ENCODE measurements around the gene ADAM12. TPM values are rescaled to one million over a fixed set of nuclear protein-coding genes. Genes with fewer than 3 reads are reported as not detected.

Gene ADAM12
- total RNA-seq, 4 donors from 2014 or later = 0.19 to 2.6 (median 1.5) TPM

DNA sequence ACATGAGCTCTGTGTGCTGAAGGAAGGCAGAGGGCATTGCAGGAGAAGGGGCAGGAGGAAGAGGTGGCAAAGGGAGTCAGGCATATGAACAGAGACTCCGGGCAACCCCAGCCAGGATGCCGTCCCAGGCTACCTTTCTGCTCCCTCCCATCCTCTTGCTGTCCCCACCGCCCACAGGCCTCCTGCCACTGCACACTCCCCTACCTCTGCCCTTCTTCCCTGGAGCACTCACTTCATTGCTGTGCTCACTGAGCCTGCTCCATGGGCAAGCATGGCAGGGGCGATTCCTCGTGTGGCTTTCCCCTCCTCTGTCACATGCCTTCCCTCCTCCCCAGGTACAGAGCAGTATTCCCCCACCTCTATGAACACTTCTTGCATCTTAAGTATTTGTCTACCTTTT is 398.5 kb downstream of the ADAM12 start:
- TF ChIP-seq CTCF (IDR thresholded peaks at IDR 0.05) (no peak), POLR2AphosphoS5 (IDR thresholded peaks at IDR 0.05) (no peak), EP300 (IDR thresholded peaks at IDR 0.05) (no peak), POLR2A (IDR thresholded peaks at IDR 0.05) (no peak)
- DNase-seq (ENCODE audit: low spot score in 2 of 2) = no peak
- WGBS = 95% methylated on average over 5 of the region's 5 CpGs
- Histone ChIP-seq H3K27me3 (no peaks in the 10 kb centered on the region), H3K4me3 (no peak overlapping the region), H3K36me3 (no peaks in the 10 kb centered on the region), H3K9me3 (no peaks in the 10 kb centered on the region), H3K4me1 (no peaks in the 10 kb centered on the region), H3K27ac (no peak overlapping the region)

DNA sequence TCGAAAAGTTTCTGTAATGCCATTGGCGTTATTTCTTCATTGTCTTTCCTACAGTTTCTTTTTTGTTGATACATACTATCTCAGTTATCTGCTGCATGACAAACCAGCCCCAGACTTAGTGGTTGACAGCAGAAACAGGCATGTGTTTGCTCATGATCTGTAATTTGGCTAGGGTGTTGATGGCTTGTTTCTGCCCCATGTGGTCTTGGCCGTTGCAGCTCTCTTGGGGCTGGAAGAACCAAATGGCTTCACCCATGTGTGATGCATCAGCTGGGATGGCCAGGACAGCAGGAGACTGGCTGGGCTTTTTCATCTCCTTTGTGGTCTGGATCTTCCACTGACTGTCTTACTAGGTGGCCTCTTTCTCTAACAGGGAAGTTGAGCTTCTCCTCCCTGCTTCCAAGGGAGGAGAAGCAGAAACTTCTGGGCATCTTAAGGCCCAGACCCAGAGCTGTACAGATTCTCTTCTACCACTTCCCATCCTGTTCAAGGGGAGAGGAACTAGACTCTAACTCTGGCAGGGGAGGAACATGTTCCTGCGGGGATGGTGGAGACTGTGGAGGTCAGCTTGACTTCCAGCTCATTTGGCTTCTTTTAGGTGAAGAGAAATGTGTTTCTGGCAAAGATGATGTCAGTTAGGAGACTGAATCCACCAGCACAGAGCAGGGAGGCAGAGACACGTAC is 402.6 kb downstream of the ADAM12 start:
- Histone ChIP-seq H3K4me1 (no peaks in the 10 kb centered on the region), H3K27me3 (no peaks in the 10 kb centered on the region), H3K4me3 (no peak overlapping the region), H3K36me3 (no peaks in the 10 kb centered on the region), H3K9me3 (no peaks in the 10 kb centered on the region), H3K27ac (no peak overlapping the region)
- TF ChIP-seq CTCF (IDR thresholded peaks at IDR 0.05) (no peak), POLR2AphosphoS5 (IDR thresholded peaks at IDR 0.05) (no peak), EP300 (IDR thresholded peaks at IDR 0.05) (no peak), POLR2A (IDR thresholded peaks at IDR 0.05) (no peak)
- WGBS = 81% methylated on average over 5 of the region's 5 CpGs
- DNase-seq (ENCODE audit: low spot score in 2 of 2) = no peak

- H3K27ac ChIP-seq = no peak overlapping the region
- no peaks in the 10 kb centered on the region for H3K9me3 ChIP-seq
- no peak for DNase-seq (ENCODE audit: low spot score in 2 of 2)
- no peaks in the 10 kb centered on the region for H3K27me3 ChIP-seq
- TF ChIP-seq POLR2A (IDR thresholded peaks at IDR 0.05) (no peak), EP300 (IDR thresholded peaks at IDR 0.05) (no peak), POLR2AphosphoS5 (IDR thresholded peaks at IDR 0.05) (no peak), CTCF (IDR thresholded peaks at IDR 0.05) (no peak)
- H3K4me1 ChIP-seq = no peaks in the 10 kb centered on the region
- H3K36me3 ChIP-seq = no peaks in the 10 kb centered on the region
- H3K4me3 ChIP-seq = no peak overlapping the region
- WGBS = 74% methylated on average over 6 of the region's 6 CpGs
Measured at GRCh38 chr10:125984865-125985495, 403.3 kb downstream of the ADAM12 start.

GRCh38 chr10:125984346-125984745 is 403.9 kb downstream of the ADAM12 start:
- Histone ChIP-seq H3K27me3 (no peaks in the 10 kb centered on the region), H3K4me1 (no peaks in the 10 kb centered on the region), H3K4me3 (no peak overlapping the region), H3K27ac (no peak overlapping the region), H3K36me3 (no peaks in the 10 kb centered on the region), H3K9me3 (no peaks in the 10 kb centered on the region)
- WGBS = 86% methylated on average over 4 of the region's 4 CpGs
- TF ChIP-seq CTCF (IDR thresholded peaks at IDR 0.05) (no peak), POLR2A (IDR thresholded peaks at IDR 0.05) (no peak), POLR2AphosphoS5 (IDR thresholded peaks at IDR 0.05) (no peak), EP300 (IDR thresholded peaks at IDR 0.05) (no peak)
- no peak for DNase-seq (ENCODE audit: low spot score in 2 of 2)

- no peak overlapping the region for H3K4me3 ChIP-seq
- no peaks in the 10 kb centered on the region for H3K36me3 ChIP-seq
- no peak for DNase-seq (ENCODE audit: low spot score in 2 of 2)
- H3K27me3 ChIP-seq = no peaks in the 10 kb centered on the region
- WGBS = 95% methylated on average over 5 of the region's 5 CpGs
- no peak overlapping the region for H3K27ac ChIP-seq
- no peak for TF ChIP-seq CTCF (IDR thresholded peaks at IDR 0.05)
- no peak for TF ChIP-seq POLR2A (IDR thresholded peaks at IDR 0.05)
- no peak for TF ChIP-seq EP300 (IDR thresholded peaks at IDR 0.05)
- no peak for TF ChIP-seq POLR2AphosphoS5 (IDR thresholded peaks at IDR 0.05)
- no peaks in the 10 kb centered on the region for H3K4me1 ChIP-seq
- no peaks in the 10 kb centered on the region for H3K9me3 ChIP-seq
Measured at GRCh38 chr10:125983656-125984055, 404.6 kb downstream of the ADAM12 start.

All from suprapubic skin (tissue), 4 donors.